Measurements from ENCODE around the gene HSF2BP.

GRCh38 chr21:43603641-43604504 lies 55.4 kb downstream of the HSF2BP start:
- no peak for TF ChIP-seq CTCF (IDR thresholded peaks at IDR 0.05; ENCODE audit: insufficient read depth, low read length)
- TF ChIP-seq REST (IDR thresholded peaks at IDR 0.05; ENCODE audit: insufficient replicate concordance, low read depth) = no peak
- TF ChIP-seq GABPA (IDR thresholded peaks at IDR 0.05; ENCODE audit: low read depth) = no peak
- no peak for TF ChIP-seq POLR2AphosphoS5 (IDR thresholded peaks at IDR 0.05; ENCODE audit: low read depth)
- no peak for TF ChIP-seq SPI1 (IDR thresholded peaks at IDR 0.05; ENCODE audit: borderline replicate concordance, low read depth)

All from HL-60 (cell line).